CD8-positive, alpha-beta memory T cell (primary cell): ENCODE data around the gene ATF2. TPM values are rescaled to one million over a fixed set of nuclear protein-coding genes. Genes with fewer than 3 reads are reported as not detected.

Experiments used
- CTCF ChIA-PET: fragments of 350-600 bp; sonication (Branson Sonifier 250); formaldehyde crosslinking; loops from one replicate; lab custom pipeline; 2021; ENCODE audit warnings: antibody characterized with exemption; lab: Charles Lee
- POLR2A ChIA-PET: fragments of 350-600 bp; sonication (Branson Sonifier 250); formaldehyde crosslinking; loops from one replicate; lab custom pipeline; 2021; ENCODE audit warnings: antibody characterized with exemption; lab: Charles Lee
- DNase-seq, 5 donors: peaks; one replicate each; pipeline versions ENCODE4 v3.0.0 to v3.0.0-alpha.2; 2020 to 2022; ENCODE audit warnings: mixed read lengths in 1 of 5
- H3K27ac ChIP-seq: one replicate; pipeline ENCODE4 v1.7.0; 2013; ENCODE audit warnings: low read depth, mild to moderate bottlenecking, low read length, moderate library complexity
- H3K27me3 ChIP-seq: 2 replicates; pipeline ENCODE4 v1.7.0; 2013; ENCODE audit warnings: low read length, mild to moderate bottlenecking; ENCODE audit not compliant: insufficient read depth, poor library complexity, severe bottlenecking
- H3K36me3 ChIP-seq: 2 replicates; pipeline ENCODE4 v1.7.0; 2013; ENCODE audit warnings: mild to moderate bottlenecking, low read length, moderate library complexity; ENCODE audit not compliant: insufficient read depth
- H3K4me1 ChIP-seq: 2 replicates; pipeline ENCODE4 v1.7.0; 2013; ENCODE audit warnings: mild to moderate bottlenecking, low read length, moderate library complexity; ENCODE audit not compliant: insufficient read depth
- H3K4me3 ChIP-seq: 2 replicates; pipeline ENCODE4 v1.7.0; 2013; ENCODE audit warnings: mild to moderate bottlenecking, low read length
- H3K9me3 ChIP-seq: 2 replicates; pipeline ENCODE4 v1.7.0; 2013; ENCODE audit warnings: mild to moderate bottlenecking, low read length
- H3K27ac Mint-ChIP-seq, 8 donors: one replicate each; pipeline ENCODE4 v1.8.0; 2020 to 2021; ENCODE audit warnings: mixed read lengths in 8 of 8, mild to moderate bottlenecking in 6 of 8, inconsistent platforms in 3 of 8, moderate library complexity in 3 of 8
- H3K27me3 Mint-ChIP-seq, 2 donors: one replicate each; pipeline ENCODE4 v1.8.0; 2020 to 2021; ENCODE audit warnings: mixed read lengths in 2 of 2, mild to moderate bottlenecking in 1 of 2, moderate library complexity in 1 of 2
- H3K36me3 Mint-ChIP-seq, 3 donors: one replicate each; pipeline ENCODE4 v1.8.0; 2020 to 2021; ENCODE audit warnings: mixed read lengths in 3 of 3, inconsistent platforms in 1 of 3, mild to moderate bottlenecking in 1 of 3
- H3K4me1 Mint-ChIP-seq, 3 donors: one replicate each; pipeline ENCODE4 v1.8.0; 2020 to 2021; ENCODE audit warnings: mixed read lengths in 3 of 3, inconsistent platforms in 1 of 3, mild to moderate bottlenecking in 1 of 3
- H3K4me3 Mint-ChIP-seq, 7 donors: one replicate each; pipeline ENCODE4 v1.8.0; 2020 to 2021; ENCODE audit warnings: mixed read lengths in 7 of 7, mild to moderate bottlenecking in 6 of 7, moderate library complexity in 4 of 7, inconsistent platforms in 2 of 7
- H3K9me3 Mint-ChIP-seq, 5 donors: one replicate each; pipeline ENCODE4 v1.8.0; 2020 to 2022; ENCODE audit warnings: mixed read lengths in 5 of 5, mild to moderate bottlenecking in 3 of 5, moderate library complexity in 2 of 5, inconsistent platforms in 1 of 5
- polyA plus RNA-seq: library from polyadenylated mRNA; unstranded; fragments of 300-500 nt; fragmentation: Illumina TruSeq; gene quantifications from one replicate; pipeline ENCODE4 v1.2.3, GENCODE V29; 2021
- total RNA-seq, 2 experiments: library from RNA; stranded (reverse); gene quantifications; one replicate each; pipeline ENCODE4 v1.2.3, GENCODE V29; 2021

The ATF2 gene
- total and polyA plus RNA-seq, 3 experiments from 2014 or later, result 37.3 to 51.0 (median 50.1) TPM

DNA sequence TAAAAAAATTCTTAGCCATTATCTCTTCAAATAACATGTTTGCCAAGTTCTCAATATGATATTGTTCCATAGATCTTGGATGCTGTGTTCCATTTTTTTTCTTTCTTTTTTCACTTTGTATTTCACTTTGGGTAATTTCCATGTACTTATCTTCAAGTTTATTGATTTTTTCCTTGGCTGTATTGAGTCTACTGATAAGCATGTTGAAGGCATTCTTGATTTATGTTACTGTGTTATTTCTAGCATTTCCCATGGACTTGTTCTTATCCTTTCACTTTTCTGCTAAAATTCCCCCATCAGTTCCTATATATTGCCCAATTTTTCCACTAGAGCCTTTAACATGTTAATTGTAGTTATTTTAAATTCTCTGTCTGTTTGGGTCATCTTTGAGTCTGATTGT is 112.0 kb downstream of the ATF2 start:
- Mint-ChIP-seq H3K9me3 (no peaks in the 10 kb centered on the region), H3K36me3 (peaks cover 10 to 14% (median 14%) of the 10 kb centered on the region in 3 donors), H3K4me3 (no peak overlapping the region), H3K4me1 (no peaks in the 10 kb centered on the region), H3K27me3 (peaks cover 0 to 1% of the 10 kb centered on the region in 2 donors), H3K27ac (no peak overlapping the region)
- Histone ChIP-seq H3K27ac (no peak overlapping the region), H3K36me3 (no peaks in the 10 kb centered on the region), H3K4me3 (no peak overlapping the region), H3K4me1 (no peaks in the 10 kb centered on the region), H3K27me3 (no peaks in the 10 kb centered on the region), H3K9me3 (no peaks in the 10 kb centered on the region)
- CTCF ChIA-PET, result no interaction called here
- DNase-seq, result no peak
- POLR2A ChIA-PET, result no interaction called here

GRCh38 chr2:175054340-175054739 is 113.7 kb downstream of the ATF2 start:
- Histone ChIP-seq H3K4me1 (no peaks in the 10 kb centered on the region), H3K4me3 (no peak overlapping the region), H3K9me3 (no peaks in the 10 kb centered on the region), H3K27ac (no peak overlapping the region), H3K36me3 (no peaks in the 10 kb centered on the region), H3K27me3 (no peaks in the 10 kb centered on the region)
- peaks cover 0 to 1% of the 10 kb centered on the region in 2 donors for H3K27me3 Mint-ChIP-seq
- no peak overlapping the region for H3K4me3 Mint-ChIP-seq
- H3K36me3 Mint-ChIP-seq, result peaks cover 10 to 14% (median 10%) of the 10 kb centered on the region in 3 donors
- DNase-seq, result no peak
- ChIA-PET POLR2A (no interaction called here), CTCF (no interaction called here)
- H3K27ac Mint-ChIP-seq, result no peak overlapping the region
- no peaks in the 10 kb centered on the region for H3K9me3 Mint-ChIP-seq
- H3K4me1 Mint-ChIP-seq, result no peaks in the 10 kb centered on the region

GRCh38 chr2:175049661-175050060 is 118.3 kb downstream of the ATF2 start:
- Histone ChIP-seq H3K27me3 (no peaks in the 10 kb centered on the region), H3K4me1 (no peaks in the 10 kb centered on the region), H3K4me3 (no peak overlapping the region), H3K36me3 (no peaks in the 10 kb centered on the region), H3K27ac (no peak overlapping the region), H3K9me3 (no peaks in the 10 kb centered on the region)
- ChIA-PET CTCF (interaction anchor here (1.4 kb wide), 1 partner anchor 13 kb away, joined by 3 read pairs; no protein-coding TSS in a partner anchor), POLR2A (interaction anchor here (0.6 kb wide), 1 partner anchor 180 kb away, joined by 5 read pairs; no protein-coding TSS in a partner anchor)
- Mint-ChIP-seq H3K27me3 (no peaks in the 10 kb centered on the region), H3K9me3 (peaks cover 0 to 2% (median 0%) of the 10 kb centered on the region in 5 donors), H3K4me1 (no peaks in the 10 kb centered on the region), H3K4me3 (no peak overlapping the region), H3K27ac (no peak overlapping the region), H3K36me3 (peaks cover 2 to 5% (median 5%) of the 10 kb centered on the region in 3 donors)
- no peak for DNase-seq

DNA sequence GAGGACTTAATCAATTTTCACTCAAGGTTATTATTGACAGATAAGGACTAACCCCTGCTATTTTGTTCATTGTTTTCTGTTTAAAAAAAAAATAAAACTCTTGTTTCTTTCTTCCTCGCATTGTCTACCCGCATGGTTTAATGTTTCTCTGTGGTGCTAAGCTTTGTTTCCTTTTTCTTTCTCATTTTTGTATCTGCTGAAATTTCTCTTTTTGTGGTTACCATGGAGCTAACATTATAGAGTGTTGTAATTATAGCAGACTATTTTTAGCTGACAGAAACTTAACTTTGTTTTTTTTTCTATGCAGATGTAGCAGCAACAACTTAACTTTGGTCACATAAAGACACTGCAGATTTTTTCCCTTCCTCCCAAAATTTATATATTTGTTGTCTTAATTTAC is 119.7 kb downstream of the ATF2 start:
- CTCF ChIA-PET, result interaction anchor here (0.6 to 1.4 kb wide), 2 partner anchors 12 to 200 kb away, joined by 3 read pairs; no protein-coding TSS in a partner anchor
- Mint-ChIP-seq H3K9me3 (peaks cover 0 to 2% (median 0%) of the 10 kb centered on the region in 5 donors), H3K27ac (peak overlapping the region in 1 of 8 donors; percentile 13)

GRCh38 chr2:175039490-175039889 is 128.5 kb downstream of the ATF2 start:
- Mint-ChIP-seq H3K4me3 (no peak overlapping the region), H3K9me3 (no peaks in the 10 kb centered on the region), H3K4me1 (peaks cover 6 to 12% (median 7%) of the 10 kb centered on the region in 3 donors), H3K36me3 (peaks cover 0 to 5% (median 0%) of the 10 kb centered on the region in 3 donors), H3K27me3 (peaks cover 0 to 2% of the 10 kb centered on the region in 2 donors), H3K27ac (peak overlapping the region in 2 of 8 donors; percentile 2 to 7)
- Histone ChIP-seq H3K27me3 (no peaks in the 10 kb centered on the region), H3K27ac (no peak overlapping the region), H3K4me1 (no peaks in the 10 kb centered on the region), H3K36me3 (no peaks in the 10 kb centered on the region), H3K4me3 (no peak overlapping the region), H3K9me3 (no peaks in the 10 kb centered on the region)
- DNase-seq, result no peak
- ChIA-PET CTCF (no interaction called here), POLR2A (no interaction called here)

More for the DNA sequence above, 119.7 kb downstream of the ATF2 start:
- Histone ChIP-seq H3K27me3 (no peaks in the 10 kb centered on the region), H3K9me3 (no peaks in the 10 kb centered on the region), H3K4me1 (no peaks in the 10 kb centered on the region), H3K4me3 (no peak overlapping the region), H3K36me3 (no peaks in the 10 kb centered on the region), H3K27ac (no peak overlapping the region)
- H3K36me3 Mint-ChIP-seq, result peaks cover 2 to 7% (median 5%) of the 10 kb centered on the region in 3 donors
- no peak for DNase-seq
- H3K4me1 Mint-ChIP-seq, result no peaks in the 10 kb centered on the region
- no peak overlapping the region for H3K4me3 Mint-ChIP-seq
- H3K27me3 Mint-ChIP-seq, result no peaks in the 10 kb centered on the region
- POLR2A ChIA-PET, result no interaction called here

DNA sequence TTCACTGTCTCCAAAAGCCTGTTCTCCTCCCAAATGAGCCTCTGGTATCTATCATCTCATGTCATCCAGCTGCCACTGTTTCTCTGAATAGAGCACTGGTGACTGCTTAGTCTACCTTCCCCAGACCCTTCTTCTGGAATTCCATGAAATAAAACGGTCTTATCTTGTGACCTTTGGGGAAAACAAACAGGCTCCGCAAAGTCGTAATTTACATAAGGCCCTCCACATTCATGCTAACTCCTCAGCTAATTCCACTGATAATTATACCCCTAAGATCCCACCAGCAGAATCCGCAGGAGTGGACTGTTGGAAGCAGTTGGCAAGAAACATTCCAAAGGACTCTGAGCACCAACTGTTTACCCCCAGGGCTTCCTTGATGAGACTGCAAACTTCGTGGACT is 129.0 kb downstream of the ATF2 start:
- H3K4me1 Mint-ChIP-seq, result peaks cover 6 to 12% (median 7%) of the 10 kb centered on the region in 3 donors
- peaks cover 0 to 2% of the 10 kb centered on the region in 2 donors for H3K27me3 Mint-ChIP-seq

GRCh38 chr2:175037941-175038340 is 130.1 kb downstream of the ATF2 start:
- Mint-ChIP-seq H3K27ac (peak overlapping the region in 2 of 8 donors; percentile 32 to 40), H3K36me3 (peaks cover 0 to 3% (median 0%) of the 10 kb centered on the region in 3 donors), H3K4me3 (peak overlapping the region in 3 of 7 donors; percentile 20 to 51 (median 43)), H3K27me3 (peaks cover 0 to 2% of the 10 kb centered on the region in 2 donors), H3K4me1 (peaks cover 6 to 12% (median 7%) of the 10 kb centered on the region in 3 donors), H3K9me3 (no peaks in the 10 kb centered on the region)
- CTCF ChIA-PET, result no interaction called here
- Histone ChIP-seq H3K27ac (no peak overlapping the region), H3K27me3 (no peaks in the 10 kb centered on the region), H3K36me3 (no peaks in the 10 kb centered on the region), H3K4me3 (no peak overlapping the region), H3K4me1 (no peaks in the 10 kb centered on the region), H3K9me3 (no peaks in the 10 kb centered on the region)
- POLR2A ChIA-PET, result no interaction called here
- DNase-seq, result no peak

More for the DNA sequence above, 129.0 kb downstream of the ATF2 start:
- no peak for DNase-seq
- ChIA-PET CTCF (no interaction called here), POLR2A (no interaction called here)
- H3K4me3 ChIP-seq, result no peak overlapping the region
- H3K9me3 ChIP-seq, result no peaks in the 10 kb centered on the region
- no peaks in the 10 kb centered on the region for H3K9me3 Mint-ChIP-seq
- peaks cover 0 to 5% (median 0%) of the 10 kb centered on the region in 3 donors for H3K36me3 Mint-ChIP-seq
- no peak overlapping the region for H3K27ac ChIP-seq
- no peak overlapping the region for H3K4me3 Mint-ChIP-seq
- no peaks in the 10 kb centered on the region for H3K4me1 ChIP-seq
- peak overlapping the region in 2 of 8 donors; percentile 2 to 77 for H3K27ac Mint-ChIP-seq
- H3K36me3 ChIP-seq, result no peaks in the 10 kb centered on the region
- H3K27me3 ChIP-seq, result no peaks in the 10 kb centered on the region

- no peaks in the 10 kb centered on the region for H3K36me3 ChIP-seq
- no peak overlapping the region for H3K27ac ChIP-seq
- no peaks in the 10 kb centered on the region for H3K9me3 ChIP-seq
- Mint-ChIP-seq H3K27ac (peak overlapping the region in 3 of 8 donors; percentile 29 to 88 (median 86)), H3K9me3 (no peaks in the 10 kb centered on the region), H3K27me3 (peaks cover 0 to 2% of the 10 kb centered on the region in 2 donors), H3K4me3 (peak overlapping the region in 6 of 7 donors; percentile 49 to 72 (median 63)), H3K4me1 (peaks cover 6 to 12% (median 7%) of the 10 kb centered on the region in 3 donors), H3K36me3 (peaks cover 0 to 2% (median 0%) of the 10 kb centered on the region in 3 donors)
- H3K4me3 ChIP-seq, result no peak overlapping the region
- ChIA-PET POLR2A (no interaction called here), CTCF (interaction anchor here (0.8 to 0.9 kb wide), 2 partner anchors 12 to 287 kb away, joined by 3 read pairs; no protein-coding TSS in a partner anchor)
- H3K4me1 ChIP-seq, result no peaks in the 10 kb centered on the region
- no peaks in the 10 kb centered on the region for H3K27me3 ChIP-seq
- peak in 2 of 5 donors; percentile 27 to 45 for DNase-seq
Measured at GRCh38 chr2:175036582-175037018, 131.4 kb downstream of the ATF2 start.
